Calu3 (cell line): ENCODE results near the gene MYH14. TPM values are rescaled to one million over a fixed set of nuclear protein-coding genes. Genes with fewer than 3 reads are reported as not detected.
A peak's percentile ranks its signal among the peaks of the same experiment; 100 is the strongest.

ENCODE experiments used
- Bru-seq: library from RNA; stranded (reverse); fragments of 400-500 nt; gene quantifications from one replicate; lab custom pipeline; 2021; lab: Mats Ljungman, UMichigan
- BruChase-seq, 2 experiments: library from RNA; stranded (reverse); fragments of 400-500 nt; gene quantifications; one replicate each; lab custom pipeline; 2021; lab: Mats Ljungman, UMichigan
- BruUV-seq: library from RNA; stranded (reverse); fragments of 400-500 nt; replicated peaks from 2 replicates; lab custom pipeline; 2021; lab: Mats Ljungman, UMichigan
- CTCF ChIA-PET: fragments of 300-600 bp; sonication (Branson Sonifier 250); formaldehyde crosslinking; loops from one replicate; lab custom pipeline; 2022; ENCODE audit warnings: antibody characterized with exemption; lab: Charles Lee
- DNase-seq: peaks from one replicate; pipeline ENCODE4 v3.0.0; 2022
- H3K27ac Mint-ChIP-seq: one replicate; pipeline ENCODE4 v1.8.0; 2022; ENCODE audit warnings: mixed read lengths; ENCODE audit not compliant: unreplicated experiment
- H3K27me3 Mint-ChIP-seq: one replicate; pipeline ENCODE4 v1.8.0; 2022; ENCODE audit warnings: mixed read lengths; ENCODE audit not compliant: unreplicated experiment
- H3K36me3 Mint-ChIP-seq: one replicate; pipeline ENCODE4 v1.8.0; 2022; ENCODE audit warnings: mild to moderate bottlenecking, moderate library complexity, mixed read lengths; ENCODE audit not compliant: insufficient read depth, unreplicated experiment
- H3K4me1 Mint-ChIP-seq: one replicate; pipeline ENCODE4 v1.8.0; 2022; ENCODE audit warnings: mild to moderate bottlenecking, low read depth, mixed read lengths; ENCODE audit not compliant: unreplicated experiment
- H3K4me3 Mint-ChIP-seq: one replicate; pipeline ENCODE4 v1.8.0; 2022; ENCODE audit warnings: mild to moderate bottlenecking, low read depth, moderate library complexity, mixed read lengths; ENCODE audit not compliant: unreplicated experiment
- H3K9me3 Mint-ChIP-seq: one replicate; pipeline ENCODE4 v1.8.0; 2022; ENCODE audit warnings: low read depth, mixed read lengths; ENCODE audit not compliant: unreplicated experiment
- CTCF ChIP-seq: fragments of 200-600 bp; IDR thresholded peaks from one replicate; pipeline ENCODE4 v1.8.0; 2022; ENCODE audit warnings: antibody characterized with exemption; ENCODE audit not compliant: unreplicated experiment
- intact Hi-C: fragments of 100-400 bp; cut with micrococcal nuclease; formaldehyde crosslinking; loops from one replicate; pipeline ENCODE4 v1.10.0; 2022; ENCODE audit not compliant: unreplicated experiment
- long read RNA-seq: library from polyadenylated mRNA; stranded (forward); transcript quantifications from one replicate; pipeline ENCODE4 v2.0.0, GENCODE V29; 2022
- total RNA-seq: library from RNA; stranded (reverse); gene quantifications from 2 replicates; pipeline ENCODE4 v1.2.3, GENCODE V29; 2022

The MYH14 gene
- total RNA-seq (255 and 312 TPM in 2 replicates), Bru-seq, nascent RNA (percentile 79 among the genes with signal in this experiment), BruChase-seq, experiment 1, labeled RNA remaining after a 6-hour chase (percentile 84 among the genes with signal in this experiment), BruChase-seq, experiment 2, labeled RNA remaining after a 2-hour chase (percentile 81 among the genes with signal in this experiment)
- long read RNA-seq, full-length matches to known transcripts, result 33 of 101 reads
- long read RNA-seq, partial matches to known transcripts, result 41 of 101 reads
- long read RNA-seq, other reads (novel, unspliced or antisense), result 27 of 101 reads

DNA sequence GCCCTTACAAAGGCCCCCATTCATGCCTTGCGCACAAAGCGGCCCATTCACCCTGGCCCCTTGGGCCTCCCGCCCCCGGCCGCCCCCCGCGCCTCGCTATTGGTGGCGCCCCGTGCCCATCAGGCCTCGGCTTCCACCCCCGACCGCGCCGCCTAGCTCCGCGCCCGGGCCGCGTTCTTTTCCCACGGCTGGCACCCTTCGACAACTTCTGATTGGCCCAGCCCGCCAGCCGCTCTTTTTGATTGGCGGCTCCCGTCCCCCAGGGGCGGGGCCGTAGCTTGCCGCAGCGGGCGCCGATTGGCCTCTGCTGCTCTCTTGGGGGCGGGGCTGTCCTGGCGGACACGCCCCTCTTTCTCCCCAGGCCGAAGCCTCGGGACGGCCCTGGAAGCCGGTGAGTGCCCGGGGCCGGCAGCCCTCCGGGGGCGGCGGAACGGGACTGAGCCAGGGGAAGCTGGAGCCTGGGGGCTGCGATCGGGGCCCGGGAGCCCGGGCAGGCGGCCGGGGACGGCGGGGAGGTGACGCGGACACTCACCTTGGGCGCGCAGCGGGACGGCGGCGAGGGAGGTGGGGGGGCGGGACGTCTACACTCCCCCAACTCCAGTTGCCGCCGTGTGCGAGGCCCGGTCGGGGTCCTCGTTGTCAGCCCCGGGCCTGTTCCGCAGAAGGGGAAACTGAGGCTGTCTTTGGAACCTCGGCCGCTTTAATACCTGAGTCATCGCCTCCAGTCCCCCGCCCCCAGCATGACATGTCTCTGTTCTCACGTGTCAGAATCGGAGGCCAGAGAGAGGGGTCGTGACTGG lies at the start of gene MYH14:
Gene MYH14 (plus strand): TSS at position 342 of the 800 bp plus-strand sequence. CDS start 6,744 bp downstream, outside the sequence.
- Mint-ChIP-seq H3K36me3 (peaks cover 49% of the 10 kb centered on the region), H3K27ac (peak within 1 kb of the TSS; percentile 98), H3K27me3 (no peaks in the 10 kb centered on the region), H3K4me1 (peaks cover 50% of the 10 kb centered on the region), H3K9me3 (no peaks in the 10 kb centered on the region), H3K4me3 (peak within 1 kb of the TSS; percentile 97)
- no TSS peak for BruUV-seq
- intact Hi-C loops, result loop anchor here (2.0 kb wide), 1 partner anchor 15 kb away; no protein-coding TSS in a partner anchor
- CTCF ChIA-PET, result interaction anchor here (0.6 to 1.5 kb wide), 7 partner anchors 12 to 178 kb away, joined by 3 to 15 read pairs (median 3); partner anchors contain the start of gene ZNF473
- TF ChIP-seq CTCF, result no peak
- DNase-seq, result peak; percentile 99

- intact Hi-C loops, result no loop called here
- BruUV-seq, result no TSS peak
- H3K27me3 Mint-ChIP-seq, result peaks cover 67% of the 10 kb centered on the region
- no peak for DNase-seq
- CTCF ChIA-PET, result no interaction called here
- no peak overlapping the region for H3K4me3 Mint-ChIP-seq
- peaks cover 6% of the 10 kb centered on the region for H3K9me3 Mint-ChIP-seq
- H3K4me1 Mint-ChIP-seq, result no peaks in the 10 kb centered on the region
- no peak for TF ChIP-seq CTCF
- H3K27ac Mint-ChIP-seq, result no peak overlapping the region
- H3K36me3 Mint-ChIP-seq, result no peaks in the 10 kb centered on the region
These were observed 48.9 kb upstream of the MYH14 start for GRCh38 chr19:50154529-50154928.

- TF ChIP-seq CTCF, result peak; percentile 45
- H3K4me1 Mint-ChIP-seq, result no peaks in the 10 kb centered on the region
- peaks cover 69% of the 10 kb centered on the region for H3K27me3 Mint-ChIP-seq
- H3K9me3 Mint-ChIP-seq, result peaks cover 6% of the 10 kb centered on the region
- no peaks in the 10 kb centered on the region for H3K36me3 Mint-ChIP-seq
- no peak overlapping the region for H3K27ac Mint-ChIP-seq
- intact Hi-C loops, result no loop called here
- CTCF ChIA-PET, result interaction anchor here (0.6 kb wide), 1 partner anchor 48 kb away, joined by 3 read pairs; the partner anchor contains the start of gene MYH14
- no peak overlapping the region for H3K4me3 Mint-ChIP-seq
- DNase-seq, result no peak
- BruUV-seq, result no TSS peak
These were observed 47.8 kb upstream of the MYH14 start for GRCh38 chr19:50155520-50156109.

- CTCF ChIA-PET, result no interaction called here
- no peak for TF ChIP-seq CTCF
- no TSS peak for BruUV-seq
- H3K36me3 Mint-ChIP-seq, result no peaks in the 10 kb centered on the region
- H3K9me3 Mint-ChIP-seq, result peaks cover 6% of the 10 kb centered on the region
- no peak overlapping the region for H3K4me3 Mint-ChIP-seq
- H3K27me3 Mint-ChIP-seq, result peaks cover 69% of the 10 kb centered on the region
- no peak overlapping the region for H3K27ac Mint-ChIP-seq
- no peaks in the 10 kb centered on the region for H3K4me1 Mint-ChIP-seq
- DNase-seq, result no peak
- intact Hi-C loops, result no loop called here
These were observed 44.8 kb upstream of the MYH14 start for GRCh38 chr19:50158577-50158976.
